HG03354 (cell line): ENCODE measurements around the gene RAB11FIP3.
A peak's percentile ranks its signal among the peaks of the same experiment; 100 is the strongest.
"Not testable (repeated sequence)": the region's sequence is repeated elsewhere in the genome, so short reads cannot be mapped to it uniquely, and the experiment has no call there.

Experiments used
- ATAC-seq: cut with Tn5 transposase; IDR thresholded peaks from one replicate; pipeline ENCODE4 v1.9.1; 2021; ENCODE audit warnings: mild to moderate bottlenecking; ENCODE audit not compliant: unreplicated experiment, poor library complexity, severe bottlenecking

The RAB11FIP3 gene, protein sequence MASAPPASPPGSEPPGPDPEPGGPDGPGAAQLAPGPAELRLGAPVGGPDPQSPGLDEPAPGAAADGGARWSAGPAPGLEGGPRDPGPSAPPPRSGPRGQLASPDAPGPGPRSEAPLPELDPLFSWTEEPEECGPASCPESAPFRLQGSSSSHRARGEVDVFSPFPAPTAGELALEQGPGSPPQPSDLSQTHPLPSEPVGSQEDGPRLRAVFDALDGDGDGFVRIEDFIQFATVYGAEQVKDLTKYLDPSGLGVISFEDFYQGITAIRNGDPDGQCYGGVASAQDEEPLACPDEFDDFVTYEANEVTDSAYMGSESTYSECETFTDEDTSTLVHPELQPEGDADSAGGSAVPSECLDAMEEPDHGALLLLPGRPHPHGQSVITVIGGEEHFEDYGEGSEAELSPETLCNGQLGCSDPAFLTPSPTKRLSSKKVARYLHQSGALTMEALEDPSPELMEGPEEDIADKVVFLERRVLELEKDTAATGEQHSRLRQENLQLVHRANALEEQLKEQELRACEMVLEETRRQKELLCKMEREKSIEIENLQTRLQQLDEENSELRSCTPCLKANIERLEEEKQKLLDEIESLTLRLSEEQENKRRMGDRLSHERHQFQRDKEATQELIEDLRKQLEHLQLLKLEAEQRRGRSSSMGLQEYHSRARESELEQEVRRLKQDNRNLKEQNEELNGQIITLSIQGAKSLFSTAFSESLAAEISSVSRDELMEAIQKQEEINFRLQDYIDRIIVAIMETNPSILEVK

DNA sequence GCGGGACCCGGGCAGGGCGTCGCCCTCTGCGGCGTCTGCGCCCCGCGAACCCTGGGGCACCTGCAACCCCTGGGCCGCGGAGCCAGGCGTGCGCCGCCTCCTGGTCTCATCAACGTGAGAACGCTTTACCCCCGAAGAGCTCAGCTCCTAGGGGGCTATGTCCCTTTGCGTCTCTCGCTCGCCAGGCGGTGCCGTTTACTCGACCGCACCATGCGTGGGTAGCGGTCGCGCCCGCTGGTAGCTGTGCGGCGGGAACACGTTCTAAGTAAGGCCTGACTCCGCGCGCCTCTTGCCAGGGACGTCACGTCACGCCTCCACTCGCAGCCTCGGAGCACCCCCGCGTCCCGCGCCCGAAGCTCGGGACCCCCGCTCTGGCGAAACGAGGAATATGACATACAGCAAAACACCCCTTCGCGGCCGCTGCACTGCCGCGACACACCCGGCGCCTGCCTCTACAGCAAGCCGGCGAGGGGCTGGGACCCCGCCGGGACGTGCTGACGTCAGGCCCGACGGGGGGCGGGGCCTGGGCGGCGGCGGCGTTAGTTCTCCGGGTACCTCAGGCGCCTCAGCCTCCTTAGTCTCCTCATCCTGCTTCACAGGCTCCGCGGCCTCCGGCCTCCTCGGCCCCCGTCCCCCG is at the start of gene RAB11FIP3:
TSS of gene RAB11FIP3 (plus strand) at position 568 of the 637 bp plus-strand sequence. CDS start 358 bp downstream, outside the sequence.
- peak; percentile 88 for ATAC-seq

DNA sequence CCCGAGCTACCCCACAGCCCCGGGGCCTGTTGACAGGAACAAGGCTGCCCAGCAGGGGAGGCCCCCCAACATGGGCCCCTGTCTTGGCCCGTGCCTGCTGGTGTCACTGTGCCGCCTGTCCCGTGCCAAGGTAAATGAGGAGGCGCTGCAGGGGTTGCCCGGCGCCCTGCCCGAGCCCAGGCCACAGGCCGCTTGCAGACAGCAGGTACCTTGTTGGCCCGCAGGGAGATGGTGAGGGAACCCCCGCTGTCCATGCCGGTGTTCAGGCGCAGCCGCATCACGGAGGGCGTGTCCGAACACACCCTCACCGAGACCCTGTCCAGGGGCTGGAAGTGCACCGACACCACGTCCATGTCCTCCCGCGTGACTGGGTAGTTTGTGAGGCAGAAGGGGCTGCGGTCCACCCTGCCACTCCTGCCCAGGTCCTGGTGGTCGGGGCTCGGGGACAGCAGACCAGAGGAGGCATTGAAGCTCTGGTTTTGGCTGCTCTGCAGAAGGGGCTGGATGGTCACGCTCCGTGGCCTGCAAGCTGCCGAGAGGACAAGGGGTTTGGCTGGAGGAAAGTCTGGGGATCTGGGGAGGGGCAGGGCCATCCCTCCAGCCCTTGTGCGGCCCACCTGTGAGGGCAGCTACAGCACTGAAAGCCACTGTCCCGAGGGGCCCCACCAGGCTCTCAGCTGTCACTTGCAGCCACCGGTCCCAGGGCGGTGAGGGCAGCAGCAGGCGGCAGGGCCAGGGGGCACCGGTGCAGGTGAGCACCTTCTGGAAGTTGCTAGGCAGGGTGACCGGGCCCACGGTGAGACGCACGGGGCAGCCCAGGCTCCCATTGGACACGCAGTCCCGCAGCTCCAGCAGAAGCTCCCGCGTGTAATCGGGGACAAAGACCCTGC is 49.3 kb upstream of the RAB11FIP3 start:
- no peak for ATAC-seq

DNA sequence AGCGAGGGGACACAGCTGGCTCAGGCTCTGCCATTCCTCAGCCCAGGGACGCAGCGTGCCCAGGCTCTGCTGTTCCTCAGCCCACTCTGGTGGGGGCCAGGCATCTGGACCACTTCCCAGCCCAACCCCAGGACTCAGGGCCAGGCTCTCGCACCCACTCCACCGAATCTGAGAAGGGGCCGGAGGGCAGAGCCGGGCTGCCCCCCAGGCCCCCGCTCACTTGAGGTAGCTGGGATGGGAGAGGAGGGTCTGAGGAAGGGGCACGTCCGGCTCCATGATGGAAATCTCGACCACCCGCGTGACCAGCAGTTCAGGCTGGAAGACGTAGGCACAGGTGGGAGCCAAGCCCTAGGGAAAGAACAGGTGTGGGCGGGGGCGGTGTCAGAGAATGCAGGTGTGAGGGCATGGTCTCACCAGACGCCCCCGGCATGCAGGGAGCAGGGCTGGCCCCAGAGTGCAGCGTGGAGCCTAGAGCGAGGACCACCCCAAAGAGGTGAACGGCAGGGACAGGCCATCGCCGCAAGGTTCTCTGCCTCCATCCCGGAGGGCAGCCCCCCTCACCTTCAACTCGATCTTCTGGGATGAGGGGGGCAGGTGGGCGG is 48.5 kb upstream of the RAB11FIP3 start:
- no peak for ATAC-seq

DNA sequence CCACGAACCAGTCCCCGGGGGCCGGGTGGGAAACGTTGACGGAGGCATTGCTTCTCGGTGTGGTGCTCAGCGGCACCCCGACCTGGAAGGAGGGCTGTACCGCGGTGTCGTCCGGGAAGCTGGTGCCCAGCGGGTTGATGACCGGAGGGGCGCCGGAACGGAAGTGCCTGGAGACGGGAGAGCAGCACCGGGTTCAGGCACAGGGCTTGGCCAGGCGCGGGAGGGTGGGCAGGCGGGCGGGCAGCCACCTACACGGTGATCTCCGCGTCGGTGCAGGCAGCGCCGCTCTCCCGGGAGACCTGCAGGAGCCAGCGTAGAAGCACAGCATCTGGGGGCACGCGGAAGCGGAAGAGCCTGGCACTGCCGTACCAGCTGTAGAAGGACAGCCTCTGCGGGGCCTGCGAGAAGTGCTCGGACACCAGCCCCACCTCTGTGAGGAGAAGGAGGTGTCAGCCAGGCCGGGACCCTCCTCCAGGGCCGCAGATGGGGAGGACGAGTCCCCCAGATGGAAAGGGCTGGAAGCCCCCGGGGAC is 48.0 kb upstream of the RAB11FIP3 start:
- no peak for ATAC-seq

DNA sequence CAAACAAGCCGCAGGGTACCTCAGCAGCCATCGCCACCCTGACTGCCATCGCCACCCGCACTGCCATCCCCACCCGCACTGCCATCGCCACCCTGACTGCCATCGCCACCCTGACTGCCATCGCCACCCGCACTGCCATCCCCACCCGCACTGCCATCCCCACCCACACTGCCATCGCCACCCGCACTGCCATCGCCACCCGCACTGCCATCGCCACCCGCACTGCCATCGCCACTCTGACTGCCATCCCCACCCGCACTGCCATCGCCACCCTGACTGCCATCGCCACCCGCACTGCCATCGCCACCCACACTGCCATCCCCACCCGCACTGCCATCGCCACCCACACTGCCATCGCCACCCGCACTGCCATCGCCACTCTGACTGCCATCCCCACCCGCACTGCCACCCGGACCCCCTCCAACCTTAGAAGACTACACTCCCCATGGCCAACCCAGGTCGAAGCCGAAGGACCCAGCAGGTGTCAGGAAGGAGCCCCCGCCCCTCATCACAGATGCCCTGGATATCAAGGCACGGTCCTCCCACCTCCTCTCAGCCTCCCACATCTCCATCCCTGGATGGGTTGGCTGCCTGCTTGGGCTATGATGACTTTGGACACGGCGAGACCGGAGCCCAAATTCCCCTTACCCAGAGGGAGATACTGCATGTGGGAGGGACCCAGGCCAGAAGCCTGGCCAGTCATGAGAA is 47.2 kb upstream of the RAB11FIP3 start:
- not testable (repeated sequence) for ATAC-seq

DNA sequence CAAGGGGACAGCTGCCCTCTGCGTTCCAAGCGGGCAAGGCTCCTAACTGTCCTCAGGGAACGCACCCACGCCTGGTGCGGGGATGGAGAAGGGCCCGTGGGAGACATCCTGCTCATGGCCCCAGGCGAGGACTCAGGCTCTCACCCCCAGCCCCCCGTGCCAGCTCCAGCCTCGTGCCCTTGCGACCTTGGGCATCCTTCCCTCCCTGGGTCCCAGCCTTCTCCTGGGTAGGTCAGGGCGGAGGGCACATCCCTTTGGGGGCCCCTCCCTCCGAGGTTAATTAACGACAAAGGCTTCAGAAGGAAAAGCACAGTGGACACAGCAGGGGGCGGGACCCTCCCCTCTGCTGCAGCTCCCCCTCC is 46.6 kb upstream of the RAB11FIP3 start:
- no peak for ATAC-seq

DNA sequence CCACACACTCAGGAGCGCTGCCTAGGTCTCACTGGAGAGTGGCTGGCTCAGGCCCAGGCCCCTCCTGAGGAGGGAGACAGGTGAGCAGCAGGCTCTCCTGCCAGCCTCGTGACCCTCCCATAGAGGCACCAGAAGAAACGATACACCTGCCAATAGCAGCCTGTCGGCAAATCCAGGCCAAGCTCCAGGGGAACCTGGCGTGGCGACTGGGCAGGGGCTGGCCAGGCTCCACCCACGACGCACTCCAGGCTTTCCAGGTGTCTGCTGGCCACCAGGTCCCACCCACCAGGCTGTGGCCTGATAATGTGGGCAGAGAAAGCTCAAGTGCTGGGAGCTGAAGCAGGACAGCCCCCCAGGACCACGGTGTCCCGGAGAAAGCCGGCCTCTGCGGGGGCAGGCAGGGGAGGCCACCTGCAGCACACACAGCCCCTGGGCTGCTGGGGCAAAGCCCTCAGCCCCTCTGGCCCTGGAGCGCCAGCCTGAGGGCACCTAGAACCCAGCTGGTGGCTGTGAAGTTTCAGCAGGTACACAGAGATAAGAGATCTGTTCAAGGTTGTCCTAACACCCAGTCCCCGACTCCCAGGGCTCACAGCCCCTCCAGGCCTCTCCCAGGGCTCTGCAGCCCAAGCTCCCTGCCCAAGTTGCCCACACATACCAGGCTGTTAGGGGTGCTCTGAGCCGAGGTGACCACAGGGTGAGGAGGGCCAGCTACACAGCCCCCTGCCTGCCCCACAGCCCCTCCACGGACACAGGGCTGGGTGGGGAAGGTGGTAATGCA is 46.1 kb upstream of the RAB11FIP3 start:
- no peak for ATAC-seq

DNA sequence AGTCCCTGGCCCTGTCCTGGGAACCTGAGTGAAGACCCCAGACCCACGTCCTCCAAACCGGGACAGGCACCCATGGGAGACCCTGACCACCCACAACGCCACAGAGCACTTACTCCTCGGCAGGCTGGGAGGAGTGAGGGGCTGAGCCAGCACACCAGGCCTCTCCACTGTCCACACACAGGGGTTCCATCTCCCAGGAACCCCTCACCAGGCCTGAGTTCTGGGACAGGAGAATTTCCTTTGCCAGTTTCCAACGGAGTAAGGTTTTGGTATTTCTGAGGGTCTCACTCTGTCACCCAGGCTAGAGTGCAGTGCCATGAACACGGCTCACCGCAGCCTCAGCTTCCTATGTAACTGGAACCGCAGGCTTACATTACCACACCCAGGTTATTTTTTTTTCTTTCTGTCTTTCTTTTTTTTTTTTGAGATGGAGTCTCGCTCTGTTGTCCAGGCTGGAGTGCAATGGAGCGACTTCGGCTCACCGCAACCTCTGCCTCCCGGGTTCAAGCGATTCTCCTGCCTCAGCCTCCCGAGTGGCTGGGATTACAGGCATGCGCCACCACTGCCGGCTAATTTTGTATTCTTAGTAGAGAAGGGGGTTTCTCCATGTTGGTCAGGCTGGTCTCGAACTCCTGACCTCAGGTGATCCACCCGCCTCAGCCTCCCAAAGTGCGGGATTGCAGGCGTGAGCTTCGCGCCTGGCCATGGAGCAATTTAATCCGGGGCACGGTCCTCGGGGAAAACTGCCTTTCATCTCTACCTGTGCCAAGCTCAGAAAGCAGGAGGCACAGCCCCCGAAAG is 45.3 kb upstream of the RAB11FIP3 start:
- ATAC-seq = no peak

DNA sequence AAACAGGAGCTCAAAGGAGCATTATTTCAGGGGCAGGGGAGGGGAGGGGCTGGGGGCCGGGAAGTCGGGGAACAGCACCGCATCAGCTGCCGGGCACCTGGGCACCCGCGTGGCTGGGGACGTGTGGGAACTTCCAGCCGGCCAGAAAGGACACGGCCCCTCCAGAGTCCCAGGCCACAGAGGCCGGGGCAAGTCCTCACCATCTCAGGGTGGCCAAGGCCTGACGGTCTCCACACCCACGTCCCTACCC is 44.8 kb upstream of the RAB11FIP3 start:
- no peak for ATAC-seq

DNA sequence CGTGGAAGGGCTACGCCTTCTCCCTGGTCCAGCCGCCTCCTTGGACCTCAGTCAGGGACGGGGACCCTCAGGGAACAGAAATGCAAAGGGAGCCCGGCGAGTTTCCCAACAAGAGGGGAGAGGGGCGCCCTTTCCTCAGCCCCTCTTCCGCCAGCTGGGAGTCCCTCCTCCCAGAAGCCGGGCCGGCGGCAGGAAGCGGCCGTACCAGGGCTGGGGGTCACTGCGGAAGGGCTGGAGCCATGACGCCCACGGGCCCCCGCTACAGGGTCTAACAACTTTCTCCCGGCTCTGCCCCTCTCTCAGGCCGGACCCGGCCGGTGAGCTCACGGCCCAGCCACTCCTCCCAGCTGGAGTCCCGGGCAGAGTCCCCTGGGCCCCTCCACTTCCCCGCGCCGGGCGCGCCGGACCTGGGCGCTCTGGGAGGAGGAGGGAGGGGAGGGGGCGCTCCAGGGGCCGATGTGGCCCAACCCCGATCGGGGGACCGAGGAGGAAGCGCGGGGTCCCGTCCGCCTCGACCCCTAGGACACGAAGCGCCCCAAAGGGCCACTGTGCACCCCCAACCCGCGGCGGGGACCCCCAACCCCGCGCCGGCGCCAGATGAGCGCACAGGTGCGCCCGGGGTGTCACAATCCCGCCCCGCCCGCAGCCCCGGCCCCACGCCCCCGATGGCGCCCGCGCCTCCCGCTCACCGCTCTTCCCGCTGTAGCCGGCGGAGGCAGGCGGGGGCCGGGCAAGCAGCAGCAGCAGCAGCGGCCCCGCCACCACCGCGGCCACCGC is 44.2 kb upstream of the RAB11FIP3 start:
- ATAC-seq = peak; percentile 34

DNA sequence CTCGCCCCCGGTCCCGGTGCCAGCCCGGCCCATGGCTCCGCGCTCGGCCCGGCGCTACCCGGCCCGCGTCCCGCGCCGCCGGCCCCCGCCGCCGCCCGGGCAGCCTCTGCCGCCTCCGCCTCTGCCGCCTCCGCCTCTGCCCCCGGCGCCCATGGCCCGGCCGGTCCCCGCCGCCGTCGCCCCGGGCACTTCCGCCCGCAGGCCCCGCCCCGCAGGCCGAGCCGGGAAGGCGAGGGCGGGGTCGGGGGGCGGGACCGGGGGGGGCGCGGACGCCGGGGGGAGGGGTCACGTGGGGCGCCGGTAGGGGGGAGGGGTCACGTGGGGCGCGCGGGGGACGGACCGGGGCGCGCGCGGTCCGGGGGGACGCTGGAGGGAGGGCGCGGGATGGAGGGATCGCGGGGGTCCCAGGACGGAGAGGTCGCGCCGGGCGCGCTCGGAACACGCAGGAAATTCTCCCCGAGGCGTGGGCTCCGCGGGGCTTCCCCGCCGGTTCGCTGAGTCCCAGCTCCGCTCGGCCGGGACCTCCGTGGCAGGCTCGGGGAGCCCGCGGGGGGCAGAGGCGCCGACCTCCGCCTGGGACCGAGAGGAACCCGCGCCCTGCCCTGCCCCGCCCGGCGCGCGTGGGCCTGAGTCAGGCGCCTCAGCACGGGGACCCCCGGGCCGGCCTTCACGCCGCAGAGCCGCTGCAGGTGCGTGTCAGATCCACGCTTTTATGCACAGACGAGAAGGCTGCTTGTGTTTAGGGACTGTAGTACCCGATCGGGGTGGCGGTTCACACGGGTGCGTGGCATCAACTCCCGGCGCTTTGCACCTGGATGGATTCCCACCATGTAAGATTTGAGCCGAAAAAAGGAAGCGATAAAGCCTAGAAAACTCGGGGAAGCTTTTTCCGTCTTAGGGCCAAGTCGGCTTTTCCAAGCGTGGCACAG is 43.4 kb upstream of the RAB11FIP3 start, which contains the start of gene PGAP6:
TSS of gene PGAP6 (minus strand) at position 190 of the 929 bp plus-strand sequence. CDS start at position 33, 157 bp downstream.
- ATAC-seq = peak; percentile 45

DNA sequence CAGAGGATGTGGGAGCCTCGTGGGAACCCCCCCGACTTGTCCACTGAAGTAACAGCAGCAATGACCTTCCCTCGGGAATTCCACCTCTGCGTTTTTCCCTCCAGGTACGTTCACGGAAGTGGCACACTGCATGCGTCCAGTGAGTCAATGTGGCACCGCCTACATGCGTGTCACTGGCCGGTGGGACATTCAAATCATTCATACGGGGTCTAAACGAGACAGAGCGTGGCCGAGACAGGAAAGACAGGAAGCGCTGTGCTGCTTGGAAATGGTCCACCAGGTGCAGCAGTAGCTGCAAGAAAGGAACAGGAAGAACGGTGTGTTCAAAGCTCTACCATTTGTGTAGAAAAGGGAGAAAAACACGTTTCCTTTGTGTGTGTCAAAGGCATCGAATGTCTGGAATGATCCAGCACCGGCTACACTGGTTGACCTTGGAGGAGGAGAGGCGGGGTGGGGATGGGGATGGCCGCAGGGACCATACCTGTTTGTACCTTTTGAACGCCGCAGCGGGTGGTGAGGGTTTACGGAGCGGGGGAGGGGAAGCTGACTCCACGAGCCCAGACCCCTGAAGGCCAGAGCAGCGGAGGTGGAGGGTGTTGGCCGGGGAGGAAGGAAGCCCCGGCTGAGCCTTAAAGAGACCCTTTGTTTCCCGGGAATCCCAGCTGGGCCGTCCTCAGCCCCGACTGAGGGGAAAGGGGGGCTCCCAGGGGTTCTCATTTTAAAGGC is 42.0 kb upstream of the RAB11FIP3 start:
- peak; percentile 45 for ATAC-seq

DNA sequence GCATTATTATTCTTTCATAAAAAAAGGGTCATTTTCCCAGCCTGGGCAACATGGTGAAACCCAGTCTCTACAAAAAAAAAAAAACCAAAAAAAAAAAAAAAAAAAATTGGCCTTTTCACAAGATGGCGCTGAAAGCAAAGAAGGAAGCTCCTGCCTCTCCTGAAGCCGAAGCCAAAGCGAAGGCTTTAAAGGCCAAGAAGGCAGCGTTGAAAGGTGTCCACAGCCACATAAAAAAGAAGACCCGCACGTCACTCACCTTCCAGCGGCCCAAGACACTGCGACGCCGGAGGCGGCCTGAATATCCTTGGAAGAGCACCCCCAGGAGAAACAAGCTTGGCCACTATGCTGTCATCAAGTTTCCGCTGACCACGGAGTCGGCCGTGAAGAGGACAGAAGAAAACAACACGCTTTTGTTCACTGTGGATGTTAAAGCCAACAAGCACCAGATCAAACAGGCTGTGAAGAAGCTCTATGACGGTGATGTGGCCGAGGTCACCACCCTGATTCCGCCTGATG is 38.8 kb upstream of the RAB11FIP3 start:
- no peak for ATAC-seq
